Fibroblast of skin of left quadriceps (primary cell): ENCODE results near the gene SLC46A2.

Experiments
- DNase-seq, 2 experiments: peaks; one replicate each; pipeline ENCODE4 v3.0.0-alpha.2; 2013; ENCODE audit warnings: low read depth in 2 of 2

SLC46A2 gene

GRCh38 chr9:112890106-112891081 lies at the start of gene SLC46A2:
SLC46A2 (minus strand) TSS chr9:112890876; CDS start chr9:112890681, 195 bp downstream.
- no peak for DNase-seq

- no peak for DNase-seq
Observed at GRCh38 chr9:112939418-112939817, 48.7 kb upstream of the SLC46A2 start.

- no peak for DNase-seq
Observed at GRCh38 chr9:112933696-112934095, 43.0 kb upstream of the SLC46A2 start.

GRCh38 chr9:112925058-112925641 lies 34.5 kb upstream of the SLC46A2 start:
- no peak for DNase-seq

- DNase-seq, result no peak
Observed at GRCh38 chr9:112921549-112921948, 30.9 kb upstream of the SLC46A2 start.

- no peak for DNase-seq
Observed at GRCh38 chr9:112917987-112918362, 27.3 kb upstream of the SLC46A2 start.

GRCh38 chr9:112917047-112917986 lies 26.6 kb upstream of the SLC46A2 start:
- DNase-seq, result no peak

- DNase-seq, result no peak
Observed at GRCh38 chr9:112914524-112914923, 23.8 kb upstream of the SLC46A2 start.

GRCh38 chr9:112913326-112913725 lies 22.6 kb upstream of the SLC46A2 start:
- DNase-seq, result no peak

GRCh38 chr9:112912636-112913035 lies 22.0 kb upstream of the SLC46A2 start:
- no peak for DNase-seq

- DNase-seq, result no peak
Observed at GRCh38 chr9:112911736-112912135, 21.1 kb upstream of the SLC46A2 start.

- no peak for DNase-seq
Observed at GRCh38 chr9:112905084-112905483, 14.4 kb upstream of the SLC46A2 start.

- DNase-seq, result no peak
Observed at GRCh38 chr9:112900901-112901300, 10.2 kb upstream of the SLC46A2 start.

- no peak for DNase-seq
Observed at GRCh38 chr9:112900488-112900887, 9.8 kb upstream of the SLC46A2 start.

GRCh38 chr9:112898872-112899311 lies 8.2 kb upstream of the SLC46A2 start:
- no peak for DNase-seq

- no peak for DNase-seq
Observed at GRCh38 chr9:112896131-112896530, 5.5 kb upstream of the SLC46A2 start.

GRCh38 chr9:112894699-112895098 lies 4.0 kb upstream of the SLC46A2 start:
- DNase-seq, result no peak

GRCh38 chr9:112894041-112894440 lies 3.4 kb upstream of the SLC46A2 start:
- DNase-seq, result no peak

GRCh38 chr9:112892981-112893380 lies 2.3 kb upstream of the SLC46A2 start:
- DNase-seq, result no peak

GRCh38 chr9:112891521-112891920 lies 845 bp upstream of the SLC46A2 start:
- DNase-seq, result no peak

- DNase-seq, result no peak
Observed at GRCh38 chr9:112887381-112887780, 3.3 kb downstream of the SLC46A2 start.

- DNase-seq, result no peak
Observed at GRCh38 chr9:112886351-112886750, 4.3 kb downstream of the SLC46A2 start.
